ENCODE measurements around the gene PMVK. TPM values are rescaled to one million over a fixed set of nuclear protein-coding genes. Genes with fewer than 3 reads are reported as not detected.
A peak's percentile ranks its signal among the peaks of the same experiment; 100 is the strongest.
"Not testable (repeated sequence)": the region's sequence is repeated elsewhere in the genome, so short reads cannot be mapped to it uniquely, and the experiment has no call there.

The PMVK gene
- total RNA-seq, result 31.2 TPM
- long read RNA-seq, transcript PMVK-201 (5 exons, 1,280 nt), result major isoform, 100 of 108 reads
- long read RNA-seq, partial matches to known transcripts, result 2 of 108 reads
- long read RNA-seq, other reads (novel, unspliced or antisense), result 6 of 108 reads

GRCh38 chr1:154936555-154937084, at the start of gene PMVK:
Gene PMVK, minus strand, starts transcription at chr1:154936719. Its CDS starts 34 bp downstream, at chr1:154936685.
- peak; percentile 96 for DNase-seq (ENCODE audit: low spot score)

- DNase-seq (ENCODE audit: low spot score), result no peak
Observed at GRCh38 chr1:154983776-154984466, 47.4 kb upstream of the PMVK start.

GRCh38 chr1:154982897-154983648, 46.6 kb upstream of the PMVK start, which contains the start of gene FLAD1:
Gene FLAD1, plus strand, starts transcription at chr1:154983344. Its CDS starts 351 bp downstream, at chr1:154983695.
- DNase-seq (ENCODE audit: low spot score), result no peak

- no peak for DNase-seq (ENCODE audit: low spot score)
Observed at GRCh38 chr1:154982341-154982740, 45.8 kb upstream of the PMVK start.

- no peak for DNase-seq (ENCODE audit: low spot score)
Observed at GRCh38 chr1:154978360-154978759, 41.8 kb upstream of the PMVK start.

- not testable (repeated sequence) for DNase-seq (ENCODE audit: low spot score)
Observed at GRCh38 chr1:154977762-154978161, 41.2 kb upstream of the PMVK start.

- DNase-seq (ENCODE audit: low spot score), result no peak
Observed at GRCh38 chr1:154975409-154976059, 39.0 kb upstream of the PMVK start.

- DNase-seq (ENCODE audit: low spot score), result peak; percentile 98
Observed at GRCh38 chr1:154974808-154975408, 38.4 kb upstream of the PMVK start.

GRCh38 chr1:154974102-154974807, 37.7 kb upstream of the PMVK start, which contains the start of gene CKS1B:
Gene CKS1B, plus strand, starts transcription at chr1:154974681. Its CDS starts 65 bp downstream, at chr1:154974746.
- peak; percentile 98 for DNase-seq (ENCODE audit: low spot score)

GRCh38 chr1:154973344-154974101, 37.0 kb upstream of the PMVK start:
- peak; percentile 97 for DNase-seq (ENCODE audit: low spot score)

GRCh38 chr1:154972517-154973343, 36.2 kb upstream of the PMVK start:
- DNase-seq (ENCODE audit: low spot score), result no peak

GRCh38 chr1:154972213-154972516, 35.6 kb upstream of the PMVK start:
- no peak for DNase-seq (ENCODE audit: low spot score)

GRCh38 chr1:154971341-154971998, 35.0 kb upstream of the PMVK start:
- no peak for DNase-seq (ENCODE audit: low spot score)

- DNase-seq (ENCODE audit: low spot score), result peak; percentile 96
Observed at GRCh38 chr1:154970631-154971340, 34.3 kb upstream of the PMVK start, which contains the start of gene SHC1. Gene SHC1, minus strand, starts transcription at chr1:154970747. Its CDS starts 221 bp downstream, at chr1:154970526.

GRCh38 chr1:154969860-154970452, 33.4 kb upstream of the PMVK start:
- no peak for DNase-seq (ENCODE audit: low spot score)

GRCh38 chr1:154969246-154969645, 32.7 kb upstream of the PMVK start:
- no peak for DNase-seq (ENCODE audit: low spot score)

- DNase-seq (ENCODE audit: low spot score), result no peak
Observed at GRCh38 chr1:154968731-154969130, 32.2 kb upstream of the PMVK start.

All from mesenteric fat pad (tissue), 1 donor.